ENCODE results near the gene RETREG2. TPM values are rescaled to one million over a fixed set of nuclear protein-coding genes. Genes with fewer than 3 reads are reported as not detected.

RETREG2 gene
- polyA plus RNA-seq (2012; ENCODE audit: low read depth, missing spikeins): 28.0 TPM

GRCh38 chr2:219177552-219178376 is at the start of gene RETREG2:
TSS of gene RETREG2 (plus strand) at chr2:219178275. CDS start at chr2:219178353, 78 bp downstream.
- TF ChIP-seq PAX5 (IDR thresholded peaks at IDR 0.05; ENCODE audit: insufficient read depth, low read length, severe bottlenecking) (no peak), POLR2A (IDR thresholded peaks at IDR 0.05; ENCODE audit: low read depth, low read length) (peak; percentile 82), POU2F2 (IDR thresholded peaks at IDR 0.05; ENCODE audit: low read depth, low read length) (no peak), POLR2AphosphoS5 (IDR thresholded peaks at IDR 0.05; ENCODE audit: low read depth, low read length) (peak; percentile 81), SPI1 (IDR thresholded peaks at IDR 0.05; ENCODE audit: low read depth, low read length) (peak; percentile 72), TAF1 (IDR thresholded peaks at IDR 0.05; ENCODE audit: low read depth, low read length) (peak; percentile 67)
- FAIRE-seq: peak; percentile 99

GRCh38 chr2:219128396-219128795 is 49.7 kb upstream of the RETREG2 start:
- DNase-seq (ENCODE audit: insufficient read length, low spot score) (no peak), FAIRE-seq (no peak)

More at GRCh38 chr2:219177552-219178376, at the start of gene RETREG2:
- peak; percentile 97 for DNase-seq (ENCODE audit: insufficient read length, low spot score)

GRCh38 chr2:219129589-219129988 is 48.5 kb upstream of the RETREG2 start:
- no peak for TF ChIP-seq POLR2AphosphoS5 (IDR thresholded peaks at IDR 0.05; ENCODE audit: low read depth, low read length)
- TF ChIP-seq POU2F2 (IDR thresholded peaks at IDR 0.05; ENCODE audit: low read depth, low read length): no peak
- TF ChIP-seq PAX5 (IDR thresholded peaks at IDR 0.05; ENCODE audit: insufficient read depth, low read length, severe bottlenecking): no peak
- no peak for TF ChIP-seq SPI1 (IDR thresholded peaks at IDR 0.05; ENCODE audit: low read depth, low read length)
- TF ChIP-seq POLR2A (IDR thresholded peaks at IDR 0.05; ENCODE audit: low read depth, low read length): no peak
- DNase-seq (ENCODE audit: insufficient read length, low spot score): no peak
- no peak for FAIRE-seq

More at GRCh38 chr2:219128396-219128795, 49.7 kb upstream of the RETREG2 start:
- TF ChIP-seq SPI1 (IDR thresholded peaks at IDR 0.05; ENCODE audit: low read depth, low read length) (no peak), TAF1 (IDR thresholded peaks at IDR 0.05; ENCODE audit: low read depth, low read length) (no peak), POLR2AphosphoS5 (IDR thresholded peaks at IDR 0.05; ENCODE audit: low read depth, low read length) (no peak), POU2F2 (IDR thresholded peaks at IDR 0.05; ENCODE audit: low read depth, low read length) (no peak), POLR2A (IDR thresholded peaks at IDR 0.05; ENCODE audit: low read depth, low read length) (no peak), PAX5 (IDR thresholded peaks at IDR 0.05; ENCODE audit: insufficient read depth, low read length, severe bottlenecking) (no peak)

GRCh38 chr2:219131327-219131726 is 46.7 kb upstream of the RETREG2 start:
- FAIRE-seq (no peak), DNase-seq (ENCODE audit: insufficient read length, low spot score) (no peak)
- TF ChIP-seq POLR2AphosphoS5 (IDR thresholded peaks at IDR 0.05; ENCODE audit: low read depth, low read length): no peak
- no peak for TF ChIP-seq SPI1 (IDR thresholded peaks at IDR 0.05; ENCODE audit: low read depth, low read length)
- no peak for TF ChIP-seq POLR2A (IDR thresholded peaks at IDR 0.05; ENCODE audit: low read depth, low read length)
- no peak for TF ChIP-seq POU2F2 (IDR thresholded peaks at IDR 0.05; ENCODE audit: low read depth, low read length)
- TF ChIP-seq PAX5 (IDR thresholded peaks at IDR 0.05; ENCODE audit: insufficient read depth, low read length, severe bottlenecking): no peak
- TF ChIP-seq TAF1 (IDR thresholded peaks at IDR 0.05; ENCODE audit: low read depth, low read length): no peak

- FAIRE-seq (no peak), DNase-seq (ENCODE audit: insufficient read length, low spot score) (no peak)
- no peak for TF ChIP-seq PAX5 (IDR thresholded peaks at IDR 0.05; ENCODE audit: insufficient read depth, low read length, severe bottlenecking)
- no peak for TF ChIP-seq POLR2A (IDR thresholded peaks at IDR 0.05; ENCODE audit: low read depth, low read length)
- no peak for TF ChIP-seq POU2F2 (IDR thresholded peaks at IDR 0.05; ENCODE audit: low read depth, low read length)
- no peak for TF ChIP-seq TAF1 (IDR thresholded peaks at IDR 0.05; ENCODE audit: low read depth, low read length)
- no peak for TF ChIP-seq SPI1 (IDR thresholded peaks at IDR 0.05; ENCODE audit: low read depth, low read length)
- no peak for TF ChIP-seq POLR2AphosphoS5 (IDR thresholded peaks at IDR 0.05; ENCODE audit: low read depth, low read length)
Observed at GRCh38 chr2:219131744-219132143, 46.3 kb upstream of the RETREG2 start.

GRCh38 chr2:219133976-219134375 is 44.1 kb upstream of the RETREG2 start:
- TF ChIP-seq TAF1 (IDR thresholded peaks at IDR 0.05; ENCODE audit: low read depth, low read length): no peak
- no peak for TF ChIP-seq SPI1 (IDR thresholded peaks at IDR 0.05; ENCODE audit: low read depth, low read length)
- no peak for TF ChIP-seq POU2F2 (IDR thresholded peaks at IDR 0.05; ENCODE audit: low read depth, low read length)
- TF ChIP-seq POLR2A (IDR thresholded peaks at IDR 0.05; ENCODE audit: low read depth, low read length): no peak
- no peak for DNase-seq (ENCODE audit: insufficient read length, low spot score)
- FAIRE-seq: no peak

- TF ChIP-seq POLR2A (IDR thresholded peaks at IDR 0.05; ENCODE audit: low read depth, low read length) (no peak), PAX5 (IDR thresholded peaks at IDR 0.05; ENCODE audit: insufficient read depth, low read length, severe bottlenecking) (no peak), POLR2AphosphoS5 (IDR thresholded peaks at IDR 0.05; ENCODE audit: low read depth, low read length) (no peak), POU2F2 (IDR thresholded peaks at IDR 0.05; ENCODE audit: low read depth, low read length) (no peak), TAF1 (IDR thresholded peaks at IDR 0.05; ENCODE audit: low read depth, low read length) (no peak), SPI1 (IDR thresholded peaks at IDR 0.05; ENCODE audit: low read depth, low read length) (no peak)
- DNase-seq (ENCODE audit: insufficient read length, low spot score): no peak
- no peak for FAIRE-seq
Observed at GRCh38 chr2:219140722-219141121, 37.4 kb upstream of the RETREG2 start.

- TF ChIP-seq POLR2A (IDR thresholded peaks at IDR 0.05; ENCODE audit: low read depth, low read length) (no peak), POLR2AphosphoS5 (IDR thresholded peaks at IDR 0.05; ENCODE audit: low read depth, low read length) (no peak), TAF1 (IDR thresholded peaks at IDR 0.05; ENCODE audit: low read depth, low read length) (no peak), SPI1 (IDR thresholded peaks at IDR 0.05; ENCODE audit: low read depth, low read length) (no peak), PAX5 (IDR thresholded peaks at IDR 0.05; ENCODE audit: insufficient read depth, low read length, severe bottlenecking) (no peak), POU2F2 (IDR thresholded peaks at IDR 0.05; ENCODE audit: low read depth, low read length) (no peak)
- DNase-seq (ENCODE audit: insufficient read length, low spot score): no peak
- FAIRE-seq: no peak
Observed at GRCh38 chr2:219142329-219142728, 35.7 kb upstream of the RETREG2 start.

- TF ChIP-seq SPI1 (IDR thresholded peaks at IDR 0.05; ENCODE audit: low read depth, low read length) (no peak), POLR2AphosphoS5 (IDR thresholded peaks at IDR 0.05; ENCODE audit: low read depth, low read length) (no peak), PAX5 (IDR thresholded peaks at IDR 0.05; ENCODE audit: insufficient read depth, low read length, severe bottlenecking) (no peak)
- DNase-seq (ENCODE audit: insufficient read length, low spot score) (no peak), FAIRE-seq (no peak)
Observed at GRCh38 chr2:219149667-219150066, 28.4 kb upstream of the RETREG2 start.
